8988T (cell line): Measurements from ENCODE around the gene ACSS1.
A peak's percentile ranks its signal among the peaks of the same experiment; 100 is the strongest.

ENCODE experiments used
- DNase-seq: peaks from one replicate; pipeline ENCODE4 v3.0.0; 2011

The ACSS1 gene

GRCh38 chr20:25058051-25058846 lies at the start of gene ACSS1:
Gene ACSS1, minus strand, starts transcription at chr20:25058139. Its CDS starts 37 bp downstream, at chr20:25058102.
- DNase-seq = peak; percentile 59

- no peak for DNase-seq
These were observed 45.6 kb upstream of the ACSS1 start for GRCh38 chr20:25103526-25103925.

- no peak for DNase-seq
These were observed 43.0 kb upstream of the ACSS1 start for GRCh38 chr20:25100914-25101313.

GRCh38 chr20:25099601-25100140 lies 41.7 kb upstream of the ACSS1 start:
- no peak for DNase-seq

GRCh38 chr20:25097498-25097897 lies 39.6 kb upstream of the ACSS1 start:
- no peak for DNase-seq

GRCh38 chr20:25090492-25091429 lies 32.8 kb upstream of the ACSS1 start:
- DNase-seq = no peak

GRCh38 chr20:25089662-25090061 lies 31.7 kb upstream of the ACSS1 start:
- no peak for DNase-seq

- DNase-seq = no peak
These were observed 31.2 kb upstream of the ACSS1 start for GRCh38 chr20:25089096-25089495.

GRCh38 chr20:25088267-25088666 lies 30.3 kb upstream of the ACSS1 start:
- no peak for DNase-seq

- DNase-seq = no peak
These were observed 29.4 kb upstream of the ACSS1 start for GRCh38 chr20:25087186-25087929.

- DNase-seq = no peak
These were observed 28.0 kb upstream of the ACSS1 start for GRCh38 chr20:25085756-25086495.

- no peak for DNase-seq
These were observed 26.8 kb upstream of the ACSS1 start for GRCh38 chr20:25084626-25085187.

GRCh38 chr20:25083773-25084625 lies 26.1 kb upstream of the ACSS1 start:
- no peak for DNase-seq

- no peak for DNase-seq
These were observed 25.3 kb upstream of the ACSS1 start for GRCh38 chr20:25083141-25083772.

GRCh38 chr20:25082498-25082873 lies 24.5 kb upstream of the ACSS1 start:
- no peak for DNase-seq

- DNase-seq = no peak
These were observed 24.0 kb upstream of the ACSS1 start, which contains the start of gene VSX1 for GRCh38 chr20:25081730-25082497. Gene VSX1, minus strand, starts transcription at chr20:25082141. Its CDS starts 45 bp downstream, at chr20:25082096.

- DNase-seq = no peak
These were observed 23.3 kb upstream of the ACSS1 start for GRCh38 chr20:25081065-25081729.

- DNase-seq = no peak
These were observed 21.2 kb upstream of the ACSS1 start for GRCh38 chr20:25079171-25079570.

GRCh38 chr20:25078662-25079061 lies 20.7 kb upstream of the ACSS1 start:
- DNase-seq = no peak
